Tibial nerve (tissue), 3 donors: Measurements from ENCODE around the gene GRIK4.

ENCODE experiments used
- EP300 ChIP-seq, 2 donors: sonication (generic); formaldehyde crosslinking; IDR thresholded peaks; one replicate each; pipeline ENCODE4 v1.6.1; 2017; ENCODE audit warnings: antibody characterized with exemption in 2 of 2, mild to moderate bottlenecking in 1 of 2
- POLR2A ChIP-seq, 2 donors: fragments of 450-650 bp; IDR thresholded peaks; one replicate each; pipeline ENCODE4 v1.6.1; 2017; ENCODE audit warnings: antibody characterized with exemption in 2 of 2, mild to moderate bottlenecking in 2 of 2, moderate library complexity in 2 of 2

DNA sequence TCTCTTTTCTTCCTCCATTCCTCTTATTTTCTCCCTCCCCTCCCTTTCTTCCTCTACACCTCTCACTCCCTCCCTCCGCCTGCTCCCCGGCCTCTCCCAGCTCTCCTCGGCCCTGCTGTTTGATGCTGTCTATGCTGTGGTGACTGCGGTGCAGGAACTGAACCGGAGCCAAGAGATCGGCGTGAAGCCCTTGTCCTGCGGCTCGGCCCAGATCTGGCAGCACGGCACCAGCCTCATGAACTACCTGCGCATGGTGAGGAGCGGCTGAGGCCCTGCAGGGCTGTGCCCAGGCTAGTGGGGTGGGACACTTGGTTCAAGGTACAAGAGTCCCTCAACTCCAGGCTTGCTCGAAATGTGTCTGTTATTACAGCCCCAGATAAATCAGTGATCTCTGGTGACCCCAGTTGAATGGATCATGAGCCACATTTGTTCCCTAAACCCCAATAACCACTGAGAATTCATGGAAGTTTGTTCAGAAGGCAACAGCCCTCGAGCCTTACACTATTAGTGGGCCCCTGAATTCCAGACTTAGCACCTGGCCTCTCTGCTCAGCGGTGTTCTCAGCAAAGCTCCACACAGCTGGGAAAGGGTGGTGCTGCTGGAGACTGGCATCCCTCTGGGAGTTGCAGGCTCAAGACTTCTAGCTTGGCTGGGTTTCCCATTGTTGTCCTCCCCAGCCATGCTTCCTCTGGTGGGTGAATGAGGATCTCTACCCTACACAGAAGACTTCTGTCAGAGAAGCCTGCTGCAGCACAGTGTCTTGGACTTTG lies 362.6 kb downstream of the GRIK4 start:
- TF ChIP-seq POLR2A (IDR thresholded peaks at IDR 0.05) = no peak
- no peak for TF ChIP-seq EP300 (IDR thresholded peaks at IDR 0.05)
